H1 (cell line): ENCODE measurements around the gene ATP6V1A. TPM values are rescaled to one million over a fixed set of nuclear protein-coding genes. Genes with fewer than 3 reads are reported as not detected.

ENCODE experiments used
- CTCF ChIA-PET: fragments of 300-600 bp; sonication (Branson Sonifier 250); formaldehyde crosslinking; loops from one replicate; lab custom pipeline; 2021; ENCODE audit not compliant: partially characterized antibody; lab: Charles Lee
- POLR2A ChIA-PET: fragments of 300-600 bp; sonication (Branson Sonifier 250); formaldehyde crosslinking; loops from one replicate; lab custom pipeline; 2021; ENCODE audit warnings: inconsistent platforms; ENCODE audit not compliant: partially characterized antibody; lab: Charles Lee
- DNase-seq, 2 experiments: peaks; one replicate each; pipeline versions ENCODE4 v3.0.0 to v3.0.0-alpha.2; 2010 to 2022; ENCODE audit warnings: low spot score in 2 of 2, low read depth in 1 of 2, mixed read lengths in 1 of 2
- FAIRE-seq: peaks from 2 replicates; lab custom pipeline; 2011; peaks lifted over from hg19 to GRCh38; lab: Jason Lieb, UNC
- H2AFZ ChIP-seq: 2 replicates; pipeline ENCODE4 v1.8.1; 2012; ENCODE audit warnings: low read length, inconsistent platforms
- H2AK5ac ChIP-seq: 2 replicates; pipeline ENCODE4 v1.6.1; 2013; ENCODE audit warnings: low read depth, low read length
- H2BK120ac ChIP-seq: replicated peaks from 2 replicates; pipeline ENCODE3; 2013; ENCODE audit warnings: low read depth, low read length, inconsistent platforms
- H2BK12ac ChIP-seq: 2 replicates; pipeline ENCODE4 v1.6.1; 2013; ENCODE audit warnings: low read depth, low read length
- H2BK15ac ChIP-seq: 2 replicates; pipeline ENCODE4 v1.6.1; 2013; ENCODE audit warnings: low read length
- H2BK20ac ChIP-seq: 2 replicates; pipeline ENCODE4 v1.6.1; 2013; ENCODE audit warnings: low read length
- H2BK5ac ChIP-seq: 2 replicates; pipeline ENCODE4 v1.6.1; 2013; ENCODE audit warnings: low read depth, low read length
- H3K14ac ChIP-seq: 2 replicates; pipeline ENCODE4 v1.6.1; 2013; ENCODE audit warnings: inconsistent platforms; ENCODE audit not compliant: insufficient read length
- H3K18ac ChIP-seq: 2 replicates; pipeline ENCODE4 v1.6.1; 2013; ENCODE audit warnings: low read length; ENCODE audit errors: extremely low read depth
- H3K23ac ChIP-seq: 2 replicates; pipeline ENCODE4 v1.6.1; 2013; ENCODE audit warnings: inconsistent platforms; ENCODE audit not compliant: insufficient read length
- H3K23me2 ChIP-seq: 2 replicates; pipeline ENCODE4 v1.6.1; 2013; ENCODE audit warnings: low read depth, low read length
- H3K27ac ChIP-seq: 2 replicates; pipeline ENCODE4 v1.6.1; 2011; ENCODE audit warnings: low read depth, low read length, inconsistent platforms
- H3K27me3 ChIP-seq, 4 experiments: replicated peaks in 1 of 4; 1 replicate in 1 of 4; 2 replicates in 3 of 4; pipeline versions ENCODE4 v1.6.1 to v1.8.1; 2011 to 2013; ENCODE audit warnings: low read length in 3 of 4, mild to moderate bottlenecking in 3 of 4, inconsistent platforms in 2 of 4, mixed read lengths in 2 of 4, moderate library complexity in 1 of 4; ENCODE audit not compliant: control insufficient read depth in 3 of 4, insufficient read depth in 3 of 4; ENCODE audit errors: extremely low read depth in 1 of 4
- H3K36me3 ChIP-seq, 4 experiments: 2 replicates each; pipeline versions ENCODE4 v1.6.1 to v1.8.1; 2011 to 2013; ENCODE audit warnings: mild to moderate bottlenecking in 4 of 4, low read length in 3 of 4, moderate library complexity in 2 of 4, control low read depth in 1 of 4, inconsistent platforms in 1 of 4; ENCODE audit not compliant: insufficient read depth in 4 of 4, control insufficient read depth in 2 of 4
- H3K4ac ChIP-seq: replicated peaks from 2 replicates; pipeline ENCODE3; 2013; ENCODE audit warnings: low read length, low read depth, mixed read lengths, inconsistent platforms; ENCODE audit not compliant: insufficient read length
- H3K4me1 ChIP-seq, 4 experiments: replicated peaks in 1 of 4; 1 replicate in 1 of 4; 2 replicates in 3 of 4; pipeline versions ENCODE4 v1.6.1 to v1.8.1; 2011 to 2013; ENCODE audit warnings: low read length in 3 of 4, inconsistent platforms in 2 of 4, mixed read lengths in 1 of 4; ENCODE audit not compliant: insufficient read depth in 4 of 4, control insufficient read depth in 3 of 4
- H3K4me2 ChIP-seq, 2 experiments: 2 replicates each; pipeline versions ENCODE4 v1.6.1 to v1.8.1; 2011 to 2013; ENCODE audit warnings: low read depth in 2 of 2, low read length in 2 of 2, control low read depth in 1 of 2, inconsistent platforms in 1 of 2, mild to moderate bottlenecking in 1 of 2; ENCODE audit not compliant: insufficient read depth in 1 of 2
- H3K4me3 ChIP-seq, 4 experiments: fragments of 200-600, 300-600 bp in 1 of 4; sonication (generic), shearing (Covaris generic), sonication (Bioruptor Twin) in 1 of 4; 2 replicates each; pipeline versions ENCODE4 v1.5.1 to v1.8.1; 2011 to 2016; ENCODE audit warnings: low read length in 4 of 4, low read depth in 3 of 4, control low read depth in 2 of 4, inconsistent platforms in 2 of 4, mild to moderate bottlenecking in 2 of 4, mixed read lengths in 1 of 4, moderate library complexity in 1 of 4; ENCODE audit not compliant: insufficient read depth in 2 of 4; ENCODE audit errors: extremely low read depth in 1 of 4
- H3K56ac ChIP-seq: replicated peaks from 2 replicates; pipeline ENCODE3; 2013; ENCODE audit warnings: low read depth, mild to moderate bottlenecking, mixed read lengths, low read length, inconsistent platforms; ENCODE audit not compliant: insufficient read length
- H3K79me1 ChIP-seq: 2 replicates; pipeline ENCODE4 v1.6.1; 2013; ENCODE audit warnings: low read depth, low read length, control low read depth
- H3K79me2 ChIP-seq, 2 experiments: 2 replicates each; pipeline versions ENCODE4 v1.6.1 to v1.8.1; 2012 to 2013; ENCODE audit warnings: low read length in 2 of 2, mild to moderate bottlenecking in 2 of 2, inconsistent platforms in 1 of 2; ENCODE audit not compliant: insufficient read depth in 2 of 2, control insufficient read depth in 1 of 2
- H3K9ac ChIP-seq, 4 experiments: replicated peaks in 1 of 4; 1 replicate in 1 of 4; 2 replicates in 3 of 4; pipeline versions ENCODE4 v1.6.1 to v1.8.1; 2011 to 2013; ENCODE audit warnings: low read depth in 3 of 4, low read length in 3 of 4, control low read depth in 2 of 4, mild to moderate bottlenecking in 2 of 4, moderate library complexity in 2 of 4, inconsistent platforms in 1 of 4; ENCODE audit errors: extremely low read depth in 1 of 4
- H3K9me3 ChIP-seq, 2 experiments: 2 replicates each; pipeline versions ENCODE4 v1.6.1 to v1.8.1; 2012 to 2013; ENCODE audit warnings: mild to moderate bottlenecking in 2 of 2, moderate library complexity in 2 of 2, control low read depth in 1 of 2, inconsistent platforms in 1 of 2, low read depth in 1 of 2, low read length in 1 of 2, mixed read lengths in 1 of 2; ENCODE audit not compliant: insufficient read depth in 2 of 2
- H4K20me1 ChIP-seq, 2 experiments: replicated peaks in 1 of 2; 2 replicates each; pipeline versions ENCODE3 to v1.8.1; 2011 to 2013; ENCODE audit warnings: inconsistent platforms in 2 of 2, low read length in 2 of 2, mild to moderate bottlenecking in 1 of 2; ENCODE audit not compliant: insufficient read depth in 2 of 2, control insufficient read depth in 1 of 2
- H4K5ac ChIP-seq: 2 replicates; pipeline ENCODE4 v1.6.1; 2013; ENCODE audit warnings: low read length, low read depth, mixed read lengths, inconsistent platforms; ENCODE audit not compliant: insufficient read length
- H4K8ac ChIP-seq: 2 replicates; pipeline ENCODE4 v1.8.0; 2013; ENCODE audit warnings: mild to moderate bottlenecking, moderate library complexity, low read length, inconsistent platforms; ENCODE audit not compliant: insufficient read depth; ENCODE audit errors: extremely low read depth
- H4K91ac ChIP-seq: replicated peaks from 2 replicates; pipeline ENCODE3; 2013; ENCODE audit warnings: low read length, mixed read lengths, inconsistent platforms; ENCODE audit not compliant: insufficient read length
- ATF3 ChIP-seq: IDR thresholded peaks from 2 replicates; pipeline ENCODE4 v1.6.1; 2011; ENCODE audit warnings: low read depth, mild to moderate bottlenecking, low read length; ENCODE audit not compliant: insufficient read depth
- CHD2 ChIP-seq: IDR thresholded peaks from 2 replicates; pipeline ENCODE4 v1.6.1; 2012; ENCODE audit warnings: low read length, improper control_type of control experiment
- CTBP2 ChIP-seq: IDR thresholded peaks from 2 replicates; pipeline ENCODE4 v1.7.0; 2011; ENCODE audit warnings: borderline replicate concordance, mild to moderate bottlenecking, moderate library complexity, mixed read lengths, low read length; ENCODE audit not compliant: insufficient read depth, insufficient read length
- GABPA ChIP-seq: IDR thresholded peaks from 2 replicates; pipeline ENCODE4 v1.6.1; 2011; ENCODE audit warnings: mild to moderate bottlenecking, low read length, moderate library complexity, borderline replicate concordance; ENCODE audit not compliant: insufficient read depth
- JUN ChIP-seq: IDR thresholded peaks from 2 replicates; pipeline ENCODE4 v1.6.1; 2011; ENCODE audit warnings: low read depth, mild to moderate bottlenecking, improper control_type of control experiment, low read length
- POLR2AphosphoS5 ChIP-seq: IDR thresholded peaks from 2 replicates; pipeline ENCODE4 v1.6.1; 2011; ENCODE audit warnings: low read depth, low read length
- SIRT6 ChIP-seq: IDR thresholded peaks from one replicate; pipeline ENCODE4 v1.7.1; 2012; ENCODE audit warnings: low read length, inconsistent platforms
- SIX5 ChIP-seq: IDR thresholded peaks from 2 replicates; pipeline ENCODE4 v1.6.1; 2011; ENCODE audit warnings: mild to moderate bottlenecking, low read depth, low read length
- SP1 ChIP-seq: IDR thresholded peaks from 2 replicates; pipeline ENCODE4 v1.6.1; 2011; ENCODE audit warnings: low read depth, low read length
- WGBS, 2 experiments: shearing (Covaris generic) in 1 of 2; methylation state at CpG; one replicate each; pipeline versions ENCODE4 v1.1.6 to v1.1.7; 2013 to 2015; ENCODE audit warnings: low lambda C conversion rate in 2 of 2, mixed read lengths in 2 of 2, inconsistent platforms in 1 of 2, low coverage in 1 of 2, missing lambda C conversion rate in 1 of 2; ENCODE audit not compliant: insufficient replicate concordance in 2 of 2, insufficient coverage in 1 of 2, insufficient read length in 1 of 2; ENCODE audit errors: extremely low coverage in 1 of 2, missing lambda C conversion rate in 1 of 2; 5-methylcytosine and 5-hydroxymethylcytosine counted together
- polyA plus RNA-seq, 7 experiments: library from polyadenylated mRNA; depleted of rRNA in 3 of 7; stranded (reverse) in 5 of 7; unstranded in 2 of 7; fragments of >200 nt in 5 of 7; fragments of 200-250 nt in 2 of 7; gene quantifications; 1 replicate in 5 of 7; 2 replicates in 1 of 7; 4 replicates in 1 of 7; pipeline versions ENCODE4 v1.2.1 to v1.2.3, GENCODE V29; 2011 to 2013; ENCODE audit warnings: missing spikeins in 2 of 7, mixed read lengths in 2 of 7
- total RNA-seq: library from RNA; stranded (reverse); fragmentation: NEBNext Ultra II Directional; extraction: Animal tissue kit (Norgen Biotek cat#: 25700); gene quantifications from 2 replicates; pipeline ENCODE4 v1.2.1, GENCODE V29; 2021

The ATP6V1A gene
- total and polyA plus RNA-seq, 2 of the 8 experiments (the other 6 are each of a cell fraction or from before 2014, with no cell fraction given) = 15.4 to 90.9 TPM

- ChIA-PET POLR2A (no interaction called here), CTCF (interaction anchor here (0.7 to 2.8 kb wide), 7 partner anchors 10 to 154 kb away, joined by 3 to 18 read pairs (median 4); no protein-coding TSS in a partner anchor)
- H3K9ac ChIP-seq = no peak overlapping the region
- H3K56ac ChIP-seq = peak overlapping the region; percentile 30
- H3K27me3 ChIP-seq = no peaks in the 10 kb centered on the region
- H2BK5ac ChIP-seq = no peak overlapping the region
- H3K4ac ChIP-seq = no peak overlapping the region
- H3K23me2 ChIP-seq = no peaks in the 10 kb centered on the region
- no peaks in the 10 kb centered on the region for H3K36me3 ChIP-seq
- H3K14ac ChIP-seq = no peak overlapping the region
- H2BK15ac ChIP-seq = no peak overlapping the region
- no peak overlapping the region for H3K23ac ChIP-seq
- H4K91ac ChIP-seq = no peak overlapping the region
- no peak overlapping the region for H2BK20ac ChIP-seq
- H3K79me1 ChIP-seq = no peaks in the 10 kb centered on the region
- no peaks in the 10 kb centered on the region for H3K9me3 ChIP-seq
- no peaks in the 10 kb centered on the region for H3K79me2 ChIP-seq
- H2AK5ac ChIP-seq = no peak overlapping the region; the same call in 1 of the 2 replicates
- H3K4me2 ChIP-seq = peak overlapping the region; percentile 59 to 94
- H3K4me3 ChIP-seq = peak overlapping the region in 3 of 4 experiments; percentile 46 to 76 (median 70); a peak in 4 of 8 replicates
- FAIRE-seq = no peak
- H3K4me1 ChIP-seq = no peaks in the 10 kb centered on the region
- H3K27ac ChIP-seq = no peak overlapping the region
- H4K5ac ChIP-seq = no peak overlapping the region
- no peak overlapping the region for H2BK120ac ChIP-seq
- no peak for DNase-seq
- H2AFZ ChIP-seq = no peak overlapping the region
- H2BK12ac ChIP-seq = no peak overlapping the region
- no peaks in the 10 kb centered on the region for H4K20me1 ChIP-seq
- H4K8ac ChIP-seq = no peak overlapping the region
- WGBS, 2 experiments = 88% methylated on average over 2 of the region's 2 CpGs; no CpG with 5 or more reads in 1 of the 2 experiments
- H3K18ac ChIP-seq = no peak overlapping the region
- no peak for TF ChIP-seq SIRT6
- TF ChIP-seq ATF3 = no peak
- no peak for TF ChIP-seq SP1
- TF ChIP-seq CHD2 = no peak
- no peak for TF ChIP-seq SIX5
- TF ChIP-seq POLR2AphosphoS5 = no peak
- no peak for TF ChIP-seq JUN
- no peak for TF ChIP-seq CTBP2
- TF ChIP-seq GABPA = no peak
Observed at GRCh38 chr3:113839551-113839950, 92.7 kb downstream of the ATP6V1A start.
